HG02943 (cell line): ENCODE results near the gene INMT.
"Not testable (repeated sequence)": the region's sequence is repeated elsewhere in the genome, so short reads cannot be mapped to it uniquely, and the experiment has no call there.

Experiments
- ATAC-seq: cut with Tn5 transposase; IDR thresholded peaks from one replicate; pipeline ENCODE4 v1.9.1; 2021; ENCODE audit warnings: mild to moderate bottlenecking, low read depth, moderate library complexity; ENCODE audit not compliant: unreplicated experiment

INMT gene

DNA sequence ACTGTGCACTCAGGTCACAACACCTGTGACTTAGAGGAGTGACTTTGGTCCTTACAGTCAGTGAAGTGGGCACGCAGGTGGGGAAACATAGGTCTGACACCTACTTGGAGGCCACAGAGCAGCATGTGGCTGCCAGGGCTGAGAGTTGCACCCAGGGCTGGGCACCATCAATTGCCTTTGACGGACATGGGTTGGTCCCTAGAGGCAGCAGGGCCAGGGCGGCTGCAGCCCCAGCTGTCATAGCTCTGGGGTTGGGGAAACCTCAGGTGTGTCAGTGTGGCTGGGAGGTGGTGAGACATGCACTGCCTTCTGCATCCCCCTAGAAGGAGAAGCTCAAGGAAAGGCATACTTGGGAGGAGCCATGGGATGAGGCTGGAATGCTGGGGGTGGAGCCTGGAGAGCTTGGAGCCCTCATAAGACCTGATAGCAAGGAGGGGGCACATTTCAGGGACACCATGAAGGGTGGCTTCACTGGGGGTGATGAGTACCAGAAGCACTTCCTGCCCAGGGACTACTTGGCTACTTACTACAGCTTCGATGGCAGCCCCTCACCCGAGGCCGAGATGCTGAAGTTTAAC lies at the start of gene INMT:
INMT (plus strand) TSS at position 440 of the 578 bp plus-strand sequence; CDS start at position 456, 16 bp downstream.
- ATAC-seq: no peak

GRCh38 chr7:30702200-30702599 lies 49.7 kb upstream of the INMT start:
- no peak for ATAC-seq

- ATAC-seq: no peak
Measured at GRCh38 chr7:30703756-30704155, 48.2 kb upstream of the INMT start.

DNA sequence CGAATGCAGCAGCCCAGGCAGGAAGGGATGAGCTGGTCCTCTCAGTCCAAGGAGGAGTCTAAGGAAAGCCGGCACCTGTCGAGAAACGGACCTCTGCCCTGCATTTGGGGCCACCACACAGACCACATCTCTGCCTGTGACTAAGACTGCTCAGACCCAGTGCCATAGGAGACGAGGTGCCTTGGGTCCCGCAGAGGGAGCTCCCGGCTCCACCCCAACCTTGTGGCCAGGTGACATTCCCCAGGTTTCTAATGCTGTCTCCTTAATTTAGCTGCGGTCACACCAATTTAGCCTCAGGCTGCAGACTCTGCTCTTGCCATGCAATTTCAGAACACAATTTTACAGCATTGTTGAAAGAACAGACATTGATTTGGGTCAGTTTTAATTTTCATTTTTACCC lies 46.9 kb upstream of the INMT start:
- ATAC-seq: no peak

GRCh38 chr7:30705596-30705995 lies 46.3 kb upstream of the INMT start:
- no peak for ATAC-seq

DNA sequence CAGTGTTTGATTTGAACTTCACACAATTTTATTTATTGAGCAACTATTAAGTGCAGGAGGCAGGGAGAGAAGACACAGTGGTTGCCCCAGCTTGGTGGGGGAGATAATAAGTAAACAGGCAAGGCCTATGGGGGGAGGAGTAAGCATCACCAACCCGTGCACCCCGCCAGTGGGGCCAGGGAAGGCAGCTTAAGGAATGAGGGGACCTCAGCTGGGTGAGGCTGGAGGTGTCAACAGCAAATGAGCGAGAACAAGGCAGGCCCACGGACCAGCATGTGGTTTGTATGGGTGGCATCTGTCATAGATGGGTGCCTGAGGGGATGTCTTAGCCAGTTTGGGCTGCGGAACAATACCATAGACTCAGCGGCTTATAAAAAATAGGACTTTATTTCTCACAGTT lies 45.6 kb upstream of the INMT start:
- ATAC-seq: no peak

GRCh38 chr7:30706908-30707307 lies 45.0 kb upstream of the INMT start:
- no peak for ATAC-seq

GRCh38 chr7:30707391-30708357 lies 44.3 kb upstream of the INMT start:
- ATAC-seq: no peak

- ATAC-seq: no peak
Measured at GRCh38 chr7:30708412-30708811, 43.5 kb upstream of the INMT start.

GRCh38 chr7:30708983-30709382 lies 43.0 kb upstream of the INMT start:
- no peak for ATAC-seq

- ATAC-seq: no peak
Measured at GRCh38 chr7:30709549-30709948, 42.4 kb upstream of the INMT start.

GRCh38 chr7:30710669-30711068 lies 41.3 kb upstream of the INMT start:
- ATAC-seq: no peak

DNA sequence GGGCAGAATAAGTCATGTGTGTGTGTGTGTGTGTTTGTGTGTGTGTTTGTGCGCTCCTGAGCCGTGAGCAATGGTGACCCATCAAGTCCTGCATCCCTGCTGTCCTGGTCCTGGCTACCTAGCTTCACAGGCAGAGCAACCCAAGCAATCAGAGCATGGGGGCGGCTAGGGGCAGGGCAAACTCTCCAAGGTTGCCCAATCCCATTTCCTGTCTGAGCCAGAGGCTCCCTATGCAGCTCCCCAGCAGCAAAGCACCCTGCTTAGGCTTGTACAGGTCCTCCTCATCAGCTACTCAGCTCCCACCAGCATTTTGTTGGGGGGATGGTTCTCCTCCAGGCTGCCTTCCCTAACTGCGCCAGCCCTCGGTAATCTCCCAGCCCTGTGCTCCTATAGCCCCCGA lies 38.5 kb upstream of the INMT start:
- no peak for ATAC-seq

- ATAC-seq: no peak
Measured at GRCh38 chr7:30714129-30714528, 37.8 kb upstream of the INMT start.

- ATAC-seq: no peak
Measured at GRCh38 chr7:30717181-30717580, 34.8 kb upstream of the INMT start.

DNA sequence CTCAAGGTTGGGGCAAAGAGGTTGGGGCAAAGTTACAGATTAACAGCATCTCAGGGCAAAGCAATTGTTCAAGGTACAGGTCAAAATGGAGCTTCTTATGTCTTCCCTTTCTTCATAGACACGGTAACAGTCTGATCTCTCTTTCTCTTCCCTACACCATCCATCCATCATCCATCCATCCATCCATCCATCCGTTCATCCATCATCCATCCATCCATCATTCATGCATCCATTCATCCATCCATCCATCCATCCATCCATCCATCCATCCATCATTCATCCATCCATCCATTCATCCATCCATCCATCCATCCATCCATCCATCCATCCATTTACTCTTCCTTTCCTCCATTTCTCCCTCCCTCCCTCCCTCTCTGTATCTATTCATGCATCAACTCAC lies 32.5 kb upstream of the INMT start:
- ATAC-seq: not testable (repeated sequence)

DNA sequence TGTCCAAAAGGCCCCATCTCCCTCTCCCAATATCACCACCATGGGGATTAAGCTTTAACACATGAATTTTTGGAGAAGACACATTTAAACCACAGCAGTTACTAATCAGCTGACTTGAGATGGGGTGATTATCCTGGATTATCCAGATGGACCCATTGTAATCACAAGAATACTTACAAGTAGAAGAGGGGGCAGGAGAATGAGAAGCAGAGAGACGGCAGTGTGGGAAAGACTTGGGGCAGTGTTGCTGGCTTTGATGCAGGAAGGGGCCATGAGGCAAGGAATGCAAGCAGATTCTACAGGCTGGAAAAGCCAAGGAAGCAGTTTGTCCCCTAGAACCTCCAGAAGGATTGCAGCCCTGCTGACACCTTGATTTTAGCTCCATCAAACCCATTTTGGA lies 30.7 kb upstream of the INMT start:
- no peak for ATAC-seq

- ATAC-seq: no peak
Measured at GRCh38 chr7:30722187-30722586, 29.7 kb upstream of the INMT start.

DNA sequence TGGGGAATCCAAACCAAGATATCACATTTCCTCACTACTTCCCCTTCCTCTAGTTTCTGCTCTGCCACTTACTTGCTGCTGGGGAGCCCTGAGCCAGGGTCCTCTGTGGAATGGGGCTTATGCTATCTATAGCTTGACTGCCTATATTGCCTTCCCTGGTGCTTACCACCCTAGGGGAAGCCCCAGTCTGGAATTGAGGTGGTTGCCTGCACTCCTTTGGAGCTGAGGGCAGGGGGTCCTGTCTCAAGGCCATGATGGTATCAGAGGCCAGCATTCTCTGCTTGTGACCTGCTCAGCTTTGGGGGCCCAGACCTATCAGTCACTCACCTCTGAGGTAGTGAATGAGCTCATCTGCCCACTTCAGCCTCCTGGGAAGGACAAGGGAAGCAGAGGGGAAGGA lies 29.3 kb upstream of the INMT start:
- ATAC-seq: no peak

GRCh38 chr7:30723776-30724175 lies 28.2 kb upstream of the INMT start:
- ATAC-seq: no peak

DNA sequence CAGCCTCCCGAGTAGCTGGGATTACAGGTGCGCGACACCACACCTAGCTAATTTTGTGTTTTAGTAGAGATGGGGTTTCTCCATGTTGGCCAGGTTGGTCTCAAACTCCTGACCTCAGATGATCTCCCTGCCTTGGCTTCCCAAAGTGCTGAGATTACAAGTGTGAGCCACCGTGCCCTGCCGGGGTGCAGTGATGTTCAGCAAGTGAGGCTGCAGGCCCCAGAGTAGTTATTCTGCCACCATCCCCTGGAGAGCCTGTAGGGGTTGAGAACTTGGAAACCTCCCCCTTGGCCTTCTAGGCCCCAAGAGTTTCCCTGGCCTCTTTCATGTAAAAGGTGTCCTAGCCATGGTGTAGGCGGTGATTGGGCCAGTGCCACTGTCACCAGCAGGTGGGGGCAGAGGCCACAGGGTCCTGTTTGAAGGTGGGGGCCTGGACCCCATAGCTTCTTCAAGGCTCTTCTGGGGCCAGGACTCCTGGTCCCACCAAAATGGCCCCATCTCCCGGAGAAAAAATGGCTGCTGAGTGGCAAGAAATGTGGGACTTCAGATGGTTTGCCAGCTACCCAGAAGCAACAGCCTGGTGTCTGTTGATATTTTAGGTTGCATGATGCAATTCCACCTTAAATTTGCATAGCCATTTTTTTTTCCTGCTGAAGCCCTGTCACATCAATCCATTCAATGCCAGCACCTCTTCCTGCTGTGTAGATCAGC lies 25.5 kb upstream of the INMT start:
- no peak for ATAC-seq
